Cardiac muscle cell (in vitro differentiated cells and primary cell): ENCODE measurements around the gene GOSR2. TPM values are rescaled to one million over a fixed set of nuclear protein-coding genes. Genes with fewer than 3 reads are reported as not detected.
"Not testable (repeated sequence)": the region's sequence is repeated elsewhere in the genome, so short reads cannot be mapped to it uniquely, and the experiment has no call there.

Experiments used
- DNase-seq, 2 donors: peaks; one replicate each; pipeline versions ENCODE4 v3.0.0 to v3.0.0-alpha.2; 2010 to 2017; ENCODE audit warnings: low read depth in 1 of 2, low spot score in 1 of 2
- H3K27ac ChIP-seq: fragments of 200-600 bp; sonication (generic); 2 replicates; pipeline ENCODE4 v1.5.1; 2016
- H3K27me3 ChIP-seq: fragments of 200-600 bp; sonication (generic); 2 replicates; pipeline ENCODE4 v1.6.0; 2016; ENCODE audit warnings: control low read depth
- H3K36me3 ChIP-seq: fragments of 200-600 bp; sonication (generic); 2 replicates; pipeline ENCODE4 v1.5.1; 2016; ENCODE audit warnings: control low read depth
- H3K4me1 ChIP-seq: fragments of 200-600 bp; sonication (generic); 2 replicates; pipeline ENCODE4 v1.8.1; 2017; ENCODE audit warnings: low read depth, mild to moderate bottlenecking, mixed run types
- H3K4me3 ChIP-seq: fragments of 200-600 bp; sonication (generic); 2 replicates; pipeline ENCODE4 v1.5.1; 2016; ENCODE audit warnings: mild to moderate bottlenecking
- H3K9me3 ChIP-seq: fragments of 200-600 bp; sonication (generic); 2 replicates; pipeline ENCODE4 v1.5.1; 2017; ENCODE audit warnings: low read depth, mild to moderate bottlenecking, control low read depth
- polyA plus RNA-seq: library from polyadenylated mRNA; unstranded; fragments of >200 nt; fragmentation: Nextera tagmentation; extraction: Ambion mirVana; gene quantifications from 2 replicates; pipeline ENCODE4 v1.2.1, GENCODE V29; 2016
- total RNA-seq: library from RNA; depleted of rRNA; stranded (reverse); fragments of >200 nt; gene quantifications from 2 replicates; pipeline ENCODE4 v1.2.3, GENCODE V29; 2016
- TF ChIP-seq, protein P1 (sequence below): IDR thresholded peaks from 2 replicates; pipeline ENCODE4 v1.5.1; 2012; ENCODE audit warnings: low read depth, mild to moderate bottlenecking, low read length

GOSR2 gene
- total and polyA plus RNA-seq, 2 experiments from 2014 or later = 34.1 to 60.9 TPM

DNA sequence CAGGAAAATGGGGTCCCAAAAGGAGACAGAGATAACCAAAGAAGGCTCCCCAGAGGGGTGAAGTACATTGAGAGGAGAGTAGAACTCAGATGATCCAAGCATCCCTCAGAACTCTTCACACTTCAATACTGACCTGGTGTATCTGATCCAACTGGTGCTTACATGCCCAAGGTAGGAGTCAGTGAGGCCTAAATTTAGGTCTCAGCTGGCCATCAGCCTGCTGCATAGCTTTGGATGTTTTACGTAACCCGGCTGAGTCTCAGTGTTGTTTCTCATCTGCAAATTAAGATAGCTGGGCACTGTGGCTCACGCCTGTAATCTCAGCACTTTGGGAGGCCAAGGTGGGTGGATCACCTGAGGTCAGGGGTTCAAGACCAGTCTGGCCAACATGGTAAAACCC, 11.6 kb upstream of the GOSR2 start:
- H3K27me3 ChIP-seq = no peaks in the 10 kb centered on the region
- no peaks in the 10 kb centered on the region for H3K36me3 ChIP-seq
- DNase-seq = no peak
- no peaks in the 10 kb centered on the region for H3K9me3 ChIP-seq
- TF ChIP-seq, protein P1, sequence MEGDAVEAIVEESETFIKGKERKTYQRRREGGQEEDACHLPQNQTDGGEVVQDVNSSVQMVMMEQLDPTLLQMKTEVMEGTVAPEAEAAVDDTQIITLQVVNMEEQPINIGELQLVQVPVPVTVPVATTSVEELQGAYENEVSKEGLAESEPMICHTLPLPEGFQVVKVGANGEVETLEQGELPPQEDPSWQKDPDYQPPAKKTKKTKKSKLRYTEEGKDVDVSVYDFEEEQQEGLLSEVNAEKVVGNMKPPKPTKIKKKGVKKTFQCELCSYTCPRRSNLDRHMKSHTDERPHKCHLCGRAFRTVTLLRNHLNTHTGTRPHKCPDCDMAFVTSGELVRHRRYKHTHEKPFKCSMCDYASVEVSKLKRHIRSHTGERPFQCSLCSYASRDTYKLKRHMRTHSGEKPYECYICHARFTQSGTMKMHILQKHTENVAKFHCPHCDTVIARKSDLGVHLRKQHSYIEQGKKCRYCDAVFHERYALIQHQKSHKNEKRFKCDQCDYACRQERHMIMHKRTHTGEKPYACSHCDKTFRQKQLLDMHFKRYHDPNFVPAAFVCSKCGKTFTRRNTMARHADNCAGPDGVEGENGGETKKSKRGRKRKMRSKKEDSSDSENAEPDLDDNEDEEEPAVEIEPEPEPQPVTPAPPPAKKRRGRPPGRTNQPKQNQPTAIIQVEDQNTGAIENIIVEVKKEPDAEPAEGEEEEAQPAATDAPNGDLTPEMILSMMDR = no peak
- H3K27ac ChIP-seq = no peak overlapping the region
- H3K4me1 ChIP-seq = no peaks in the 10 kb centered on the region
- no peak overlapping the region for H3K4me3 ChIP-seq

DNA sequence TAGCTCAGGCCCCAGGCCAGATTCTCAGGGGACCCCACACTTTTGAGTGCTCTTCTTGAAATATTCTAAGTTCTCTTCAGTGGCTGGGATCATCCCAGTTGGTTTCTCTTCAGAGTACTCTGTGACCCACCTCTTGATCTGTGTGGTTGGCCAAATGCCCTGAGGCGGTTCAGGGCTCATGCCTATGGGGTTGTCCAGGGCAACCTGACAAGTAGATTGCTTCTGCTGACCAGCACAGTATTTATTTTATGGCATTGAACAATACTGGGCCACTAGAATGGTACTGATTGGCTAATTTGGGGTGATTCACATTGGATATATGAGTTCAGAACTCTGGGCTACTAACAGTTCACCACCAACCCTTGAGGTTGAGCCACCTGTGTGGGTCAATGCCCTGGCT, 7.4 kb upstream of the GOSR2 start:
- Histone ChIP-seq H3K9me3 (no peaks in the 10 kb centered on the region), H3K36me3 (no peaks in the 10 kb centered on the region), H3K4me3 (no peak overlapping the region), H3K27me3 (no peaks in the 10 kb centered on the region), H3K4me1 (no peaks in the 10 kb centered on the region), H3K27ac (no peak overlapping the region)
- no peak for DNase-seq
- TF ChIP-seq, protein P1 = no peak

DNA sequence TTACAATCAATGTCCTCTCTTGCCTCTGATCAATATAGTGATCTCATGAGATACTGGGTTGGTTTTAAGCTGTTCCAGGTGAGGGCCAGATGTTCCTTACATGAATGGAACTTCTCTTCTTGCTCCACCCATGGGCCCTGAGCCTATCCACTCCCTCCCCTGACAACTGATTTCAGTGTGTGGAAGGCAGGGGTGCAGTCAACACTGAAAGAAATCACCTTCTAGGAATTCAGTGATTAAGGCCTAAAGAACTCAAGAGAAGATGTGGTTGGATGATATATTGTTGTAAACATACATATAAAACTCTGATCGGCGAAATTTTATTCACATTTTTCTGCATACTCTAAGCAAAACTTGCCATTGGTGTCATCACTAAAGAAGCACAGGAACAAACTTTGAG, 6.7 kb upstream of the GOSR2 start:
- Histone ChIP-seq H3K27ac (no peak overlapping the region), H3K36me3 (no peaks in the 10 kb centered on the region), H3K4me1 (no peaks in the 10 kb centered on the region), H3K27me3 (no peaks in the 10 kb centered on the region), H3K9me3 (no peaks in the 10 kb centered on the region), H3K4me3 (no peak overlapping the region)
- no peak for DNase-seq
- TF ChIP-seq, protein P1 = no peak

DNA sequence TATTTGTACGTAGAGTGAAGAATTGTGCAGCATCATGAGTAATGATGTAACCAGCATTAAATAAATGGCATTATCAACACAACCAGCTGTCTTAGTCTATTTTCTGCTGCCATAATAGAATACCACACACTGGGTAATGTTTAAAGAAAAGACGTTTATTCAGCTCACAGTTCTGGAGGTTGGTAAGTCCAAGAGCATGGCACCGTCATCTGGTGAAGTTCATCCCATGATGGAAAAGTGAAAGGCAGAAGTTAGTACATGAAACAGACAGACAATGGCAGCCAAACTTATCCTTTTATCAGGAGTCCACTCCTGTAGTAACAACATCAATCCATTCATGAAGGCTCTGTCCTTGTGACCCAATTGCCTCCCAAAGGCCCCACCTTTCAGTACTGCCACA, 6.3 kb upstream of the GOSR2 start:
- Histone ChIP-seq H3K9me3 (no peaks in the 10 kb centered on the region), H3K27ac (no peak overlapping the region), H3K27me3 (no peaks in the 10 kb centered on the region), H3K4me3 (no peak overlapping the region), H3K4me1 (no peaks in the 10 kb centered on the region), H3K36me3 (no peaks in the 10 kb centered on the region)
- TF ChIP-seq, protein P1 = no peak
- no peak for DNase-seq

DNA sequence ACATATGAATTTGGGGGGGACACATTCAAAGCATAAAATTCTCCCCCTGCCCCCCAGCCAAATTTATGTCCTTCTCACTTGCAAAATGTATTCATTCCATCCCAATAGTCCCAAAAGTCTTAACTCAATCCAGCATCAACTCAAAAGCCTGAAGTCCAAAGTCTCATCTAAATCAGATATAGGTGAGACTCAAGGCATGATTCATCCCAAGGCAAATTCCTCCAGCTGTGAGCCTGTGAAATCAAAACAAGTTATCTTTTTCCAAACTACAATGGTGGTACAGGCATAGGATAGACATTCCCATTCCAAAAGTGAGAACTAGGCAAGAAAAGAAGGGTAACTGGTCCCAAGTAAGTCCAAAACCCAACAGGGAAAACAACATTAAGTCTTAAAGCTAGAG, 5.9 kb upstream of the GOSR2 start:
- no peak for DNase-seq
- no peak overlapping the region for H3K4me3 ChIP-seq
- no peaks in the 10 kb centered on the region for H3K27me3 ChIP-seq
- no peak overlapping the region for H3K27ac ChIP-seq
- no peaks in the 10 kb centered on the region for H3K4me1 ChIP-seq
- TF ChIP-seq, protein P1 = no peak
- H3K9me3 ChIP-seq = no peaks in the 10 kb centered on the region
- H3K36me3 ChIP-seq = no peaks in the 10 kb centered on the region

DNA sequence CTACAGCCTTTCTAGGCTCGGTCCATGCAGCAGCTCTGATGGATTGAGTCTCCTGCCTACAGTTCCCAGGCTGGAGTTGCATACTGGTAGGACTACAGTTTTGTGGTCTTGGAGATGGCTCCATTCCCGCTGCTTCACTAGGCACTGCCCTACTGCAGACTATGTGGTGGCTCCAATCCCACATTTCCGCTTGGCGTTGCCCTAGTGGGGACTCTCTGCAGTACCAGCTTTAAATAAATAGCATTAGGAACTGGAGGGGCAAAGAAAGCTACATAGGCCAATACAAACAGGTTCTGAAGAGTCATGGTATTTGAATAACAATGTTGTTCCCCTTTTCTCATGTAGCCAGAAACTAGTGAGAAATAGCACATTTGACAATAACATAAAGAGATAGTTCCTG, 5.4 kb upstream of the GOSR2 start:
- H3K27me3 ChIP-seq = no peaks in the 10 kb centered on the region
- H3K9me3 ChIP-seq = no peaks in the 10 kb centered on the region
- H3K4me3 ChIP-seq = no peak overlapping the region
- TF ChIP-seq, protein P1 = no peak
- no peaks in the 10 kb centered on the region for H3K36me3 ChIP-seq
- no peak for DNase-seq
- H3K4me1 ChIP-seq = no peaks in the 10 kb centered on the region
- no peak overlapping the region for H3K27ac ChIP-seq

DNA sequence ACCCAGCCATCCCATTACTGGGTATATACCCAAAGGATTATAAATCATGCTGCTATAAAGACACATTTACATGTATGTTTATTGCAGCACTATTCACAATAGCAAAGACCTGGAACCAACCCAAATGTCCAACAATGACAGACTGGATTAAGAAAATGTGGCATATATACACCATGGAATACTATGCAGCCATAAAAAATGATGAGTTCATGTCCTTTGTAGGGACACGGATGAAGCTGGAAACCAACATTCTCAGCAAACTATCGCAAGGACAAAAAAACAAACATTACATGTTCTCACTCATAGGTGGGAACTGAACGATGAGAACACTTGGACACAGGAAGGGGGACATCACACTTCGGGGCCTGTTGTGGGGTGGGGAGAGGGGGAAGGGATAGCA, 998 bp upstream of the GOSR2 start:
- peak overlapping the region; percentile 72 for H3K4me3 ChIP-seq
- H3K9me3 ChIP-seq, H3K4me1 ChIP-seq, DNase-seq, H3K36me3 ChIP-seq, H3K27me3 ChIP-seq, H3K27ac ChIP-seq: not testable (repeated sequence)
